IPS-18c (cell line): Measurements from ENCODE around the gene ABCB8.
A peak's percentile ranks its signal among the peaks of the same experiment; 100 is the strongest.
"Not testable (repeated sequence)": the region's sequence is repeated elsewhere in the genome, so short reads cannot be mapped to it uniquely, and the experiment has no call there.

Experiments
- H3K4me3 ChIP-seq: 2 replicates; pipeline ENCODE4 v1.7.0; 2013; ENCODE audit warnings: low read depth, mild to moderate bottlenecking, low read length, moderate library complexity; ENCODE audit not compliant: insufficient read depth
- H3K9me3 ChIP-seq: one replicate; pipeline ENCODE4 v1.6.1; 2013; ENCODE audit warnings: mild to moderate bottlenecking, low read length, moderate library complexity; ENCODE audit not compliant: control insufficient read depth, insufficient read depth

Gene ABCB8

DNA sequence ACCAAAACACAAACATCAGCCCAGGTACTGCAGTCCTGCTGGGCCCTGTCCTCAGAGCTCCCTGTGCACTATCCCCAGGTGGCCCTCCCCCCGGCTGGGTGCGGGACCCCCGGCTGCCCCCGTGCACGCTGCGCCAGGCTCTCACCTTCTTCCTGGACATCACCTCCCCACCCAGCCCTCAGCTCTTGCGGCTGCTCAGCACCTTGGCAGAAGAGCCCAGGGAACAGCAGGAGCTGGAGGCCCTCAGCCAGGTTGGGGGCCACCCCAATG, 18.3 kb upstream of the ABCB8 start:
- H3K9me3 ChIP-seq: no peaks in the 10 kb centered on the region
- H3K4me3 ChIP-seq: peak overlapping the region; percentile 26

- Histone ChIP-seq H3K9me3 (no peaks in the 10 kb centered on the region), H3K4me3 (peak overlapping the region; percentile 26)
Observed at GRCh38 chr7:151010307-151011096, 17.7 kb upstream of the ABCB8 start.

GRCh38 chr7:151011097-151011409, 17.2 kb upstream of the ABCB8 start:
- H3K9me3 ChIP-seq: no peaks in the 10 kb centered on the region
- H3K4me3 ChIP-seq: peak overlapping the region; percentile 26; the same call in 1 of the 2 replicates

DNA sequence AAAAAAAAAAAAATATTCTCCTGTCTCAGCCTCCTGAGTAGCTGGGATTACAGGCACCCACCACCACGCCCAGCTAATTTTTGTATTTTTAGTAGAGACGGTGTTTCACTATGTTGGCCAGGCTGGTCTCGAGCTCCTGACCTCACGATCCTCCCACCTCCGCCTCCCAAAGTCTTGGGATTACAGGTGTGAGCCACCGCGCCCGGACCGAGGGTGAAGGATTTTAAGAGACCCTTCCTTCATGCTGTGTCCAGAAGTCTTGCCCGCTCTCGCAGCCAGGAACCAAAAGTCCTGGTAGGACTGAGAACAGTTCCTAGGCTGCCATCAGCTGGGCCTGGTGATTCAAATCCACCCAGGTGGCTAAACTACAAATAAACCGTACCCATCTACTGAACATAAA, 16.6 kb upstream of the ABCB8 start:
- H3K4me3 ChIP-seq, H3K9me3 ChIP-seq: not testable (repeated sequence)

DNA sequence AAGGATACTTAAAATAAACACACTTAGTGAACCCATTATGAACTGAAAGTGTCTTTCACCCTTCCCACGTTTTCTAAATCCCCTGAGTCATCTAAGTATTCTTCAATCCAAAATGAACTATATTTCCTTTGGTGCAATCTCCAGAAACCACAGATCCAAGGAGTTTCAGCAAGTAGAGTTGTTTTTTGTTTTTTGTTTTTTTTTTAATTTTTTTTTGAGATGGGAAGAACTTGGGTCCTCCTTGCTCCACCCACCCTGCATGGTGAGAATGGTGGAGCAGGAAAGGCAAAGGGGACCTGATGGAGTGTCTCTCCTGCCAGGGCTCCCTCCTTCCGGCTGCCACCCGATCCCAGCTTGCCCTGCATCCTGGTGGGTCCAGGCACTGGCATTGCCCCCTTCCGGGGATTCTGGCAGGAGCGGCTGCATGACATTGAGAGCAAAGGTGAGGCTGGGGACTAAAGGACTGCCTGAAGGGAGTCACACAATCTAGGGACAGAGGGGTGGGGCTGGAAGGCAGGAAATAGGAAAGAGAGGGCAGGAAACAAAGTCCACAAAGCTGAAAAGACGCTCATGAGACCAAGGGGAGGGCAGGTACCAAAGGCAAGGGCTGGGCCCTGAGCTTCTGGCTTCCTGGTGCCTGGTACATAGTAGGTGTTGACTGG, 16.1 kb upstream of the ABCB8 start:
- Histone ChIP-seq H3K4me3 (no peak overlapping the region), H3K9me3 (no peaks in the 10 kb centered on the region)

- Histone ChIP-seq H3K4me3 (no peak overlapping the region), H3K9me3 (no peaks in the 10 kb centered on the region)
Observed at GRCh38 chr7:151012911-151013347, 15.3 kb upstream of the ABCB8 start.

GRCh38 chr7:151013356-151013732, 14.9 kb upstream of the ABCB8 start:
- Histone ChIP-seq H3K4me3 (no peak overlapping the region), H3K9me3 (no peaks in the 10 kb centered on the region)

DNA sequence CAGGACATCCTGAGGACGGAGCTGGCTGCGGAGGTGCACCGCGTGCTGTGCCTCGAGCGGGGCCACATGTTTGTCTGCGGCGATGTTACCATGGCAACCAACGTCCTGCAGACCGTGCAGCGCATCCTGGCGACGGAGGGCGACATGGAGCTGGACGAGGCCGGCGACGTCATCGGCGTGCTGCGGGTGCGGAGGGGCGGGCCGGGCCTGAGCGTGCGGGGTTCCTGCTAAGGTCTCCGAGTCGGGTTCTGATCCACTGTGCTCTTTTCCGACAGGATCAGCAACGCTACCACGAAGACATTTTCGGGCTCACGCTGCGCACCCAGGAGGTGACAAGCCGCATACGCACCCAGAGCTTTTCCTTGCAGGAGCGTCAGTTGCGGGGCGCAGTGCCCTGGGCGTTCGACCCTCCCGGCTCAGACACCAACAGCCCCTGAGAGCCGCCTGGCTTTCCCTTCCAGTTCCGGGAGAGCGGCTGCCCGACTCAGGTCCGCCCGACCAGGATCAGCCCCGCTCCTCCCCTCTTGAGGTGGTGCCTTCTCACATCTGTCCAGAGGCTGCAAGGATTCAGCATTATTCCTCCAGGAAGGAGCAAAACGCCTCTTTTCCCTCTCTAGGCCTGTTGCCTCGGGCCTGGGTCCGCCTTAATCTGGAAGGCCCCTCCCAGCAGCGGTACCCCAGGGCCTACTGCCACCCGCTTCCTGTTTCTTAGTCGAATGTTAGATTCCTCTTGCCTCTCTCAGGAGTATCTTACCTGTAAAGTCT, 14.3 kb upstream of the ABCB8 start:
- no peak overlapping the region for H3K4me3 ChIP-seq
- peaks cover 2% of the 10 kb centered on the region for H3K9me3 ChIP-seq

DNA sequence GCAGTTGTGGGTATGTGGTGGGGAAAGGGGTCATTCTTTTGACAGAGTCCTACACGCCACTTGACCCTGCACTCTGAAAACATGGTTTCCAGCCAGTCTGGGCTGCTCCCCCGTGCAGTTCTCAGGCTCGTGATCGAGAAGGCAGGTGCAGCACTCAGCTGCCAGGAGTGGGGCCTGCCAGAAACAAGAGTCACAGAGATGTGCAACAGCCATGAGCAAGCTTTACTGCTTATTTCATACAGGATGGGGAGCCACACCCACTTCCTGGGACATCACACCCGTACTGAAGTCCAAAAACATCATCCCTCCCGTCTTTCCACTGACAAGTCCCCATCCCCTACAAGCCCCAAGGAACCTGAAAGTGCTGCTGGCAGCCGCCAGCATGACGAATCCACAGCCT, 13.3 kb upstream of the ABCB8 start:
- H3K4me3 ChIP-seq: no peak overlapping the region
- H3K9me3 ChIP-seq: peaks cover 2% of the 10 kb centered on the region

DNA sequence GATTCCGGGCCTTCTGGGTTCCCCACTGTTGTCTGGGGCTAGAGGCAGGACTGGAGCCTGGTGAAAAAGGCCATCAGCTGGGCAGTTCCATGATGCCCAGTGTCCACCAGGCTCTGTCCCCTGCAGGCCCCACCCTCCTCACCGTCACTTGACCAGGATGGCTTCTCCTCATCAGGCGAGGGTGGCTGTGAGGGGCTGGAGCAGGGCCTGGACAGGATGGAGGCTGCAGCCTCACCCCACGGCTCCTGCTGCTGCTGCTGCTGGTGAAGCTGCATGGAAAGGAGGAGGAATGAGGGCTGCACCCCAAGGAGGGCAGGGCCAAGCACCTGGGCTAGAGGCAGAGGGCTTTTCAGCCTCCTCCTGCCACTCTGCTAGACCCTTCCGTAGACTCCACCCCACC, 12.3 kb upstream of the ABCB8 start:
- Histone ChIP-seq H3K9me3 (peaks cover 2% of the 10 kb centered on the region), H3K4me3 (no peak overlapping the region)

DNA sequence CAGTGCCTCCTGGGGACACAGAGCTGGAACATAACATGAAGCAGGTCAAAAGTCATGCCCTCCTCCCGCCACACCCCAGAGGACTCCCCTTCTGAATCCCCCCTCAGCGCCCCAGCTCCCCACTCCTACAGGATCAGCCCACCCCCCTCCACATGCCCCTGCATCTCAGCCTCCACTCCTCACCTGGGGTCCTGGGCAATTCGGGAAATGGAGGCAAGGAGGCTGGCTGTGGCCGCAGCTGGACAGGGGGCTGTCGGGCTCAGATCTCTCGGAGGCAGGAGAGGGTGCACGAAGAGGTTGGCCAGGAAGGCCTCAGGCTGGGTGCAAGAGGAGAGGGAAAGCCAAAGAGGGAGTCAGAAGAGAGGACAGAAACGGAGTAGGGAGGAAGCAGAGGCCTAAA, 11.7 kb upstream of the ABCB8 start:
- H3K4me3 ChIP-seq: no peak overlapping the region
- peaks cover 2% of the 10 kb centered on the region for H3K9me3 ChIP-seq

DNA sequence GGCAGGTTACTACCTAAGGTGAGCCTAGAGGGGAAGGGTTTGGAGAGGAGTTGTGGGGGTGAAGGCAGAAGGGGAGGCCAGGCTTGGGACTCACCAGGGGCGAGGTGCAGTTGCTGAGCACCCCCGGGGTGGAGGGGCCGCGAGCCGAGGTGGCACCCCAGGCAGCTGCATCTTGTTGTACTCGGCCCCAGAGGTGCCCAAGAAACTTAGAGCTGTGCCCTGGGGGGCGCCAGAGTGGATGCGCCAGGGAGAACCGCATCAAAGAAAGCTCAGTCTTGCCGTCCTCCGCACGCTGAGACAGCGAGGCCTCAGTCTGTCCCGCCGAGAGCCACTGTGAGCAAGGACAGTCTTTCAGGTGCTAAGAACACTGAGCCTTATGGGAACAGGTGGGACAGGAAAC, 11.3 kb upstream of the ABCB8 start:
- H3K4me3 ChIP-seq: no peak overlapping the region
- H3K9me3 ChIP-seq: peaks cover 2% of the 10 kb centered on the region

DNA sequence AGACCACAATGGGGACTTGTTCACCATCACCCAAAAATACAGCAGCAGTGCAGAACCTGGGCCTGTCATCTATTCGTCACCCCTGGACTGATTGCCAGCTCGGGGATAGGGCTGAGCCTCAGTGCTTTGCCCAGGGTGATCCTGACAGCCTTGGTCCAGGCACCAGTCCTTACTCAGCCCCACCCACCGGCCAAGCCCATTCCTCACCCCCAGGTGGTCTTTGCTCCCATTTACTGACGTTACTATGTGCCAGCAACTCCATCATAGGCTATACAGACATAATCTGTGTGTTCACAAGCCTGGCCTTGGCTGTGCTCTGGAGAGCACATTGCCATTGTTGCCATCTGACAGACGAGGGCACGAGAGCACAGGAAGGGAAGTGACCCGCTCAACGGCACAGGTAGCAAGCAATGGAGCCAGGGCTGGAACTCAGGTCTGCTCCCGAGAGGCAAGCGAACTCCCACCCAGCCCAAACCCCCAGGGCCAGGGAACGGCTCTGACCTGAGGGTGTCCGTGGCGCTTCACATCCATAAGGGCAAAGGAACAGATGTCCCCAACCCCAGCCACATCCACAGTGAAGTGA, 10.8 kb upstream of the ABCB8 start:
- Histone ChIP-seq H3K4me3 (no peak overlapping the region), H3K9me3 (peaks cover 2% of the 10 kb centered on the region)

DNA sequence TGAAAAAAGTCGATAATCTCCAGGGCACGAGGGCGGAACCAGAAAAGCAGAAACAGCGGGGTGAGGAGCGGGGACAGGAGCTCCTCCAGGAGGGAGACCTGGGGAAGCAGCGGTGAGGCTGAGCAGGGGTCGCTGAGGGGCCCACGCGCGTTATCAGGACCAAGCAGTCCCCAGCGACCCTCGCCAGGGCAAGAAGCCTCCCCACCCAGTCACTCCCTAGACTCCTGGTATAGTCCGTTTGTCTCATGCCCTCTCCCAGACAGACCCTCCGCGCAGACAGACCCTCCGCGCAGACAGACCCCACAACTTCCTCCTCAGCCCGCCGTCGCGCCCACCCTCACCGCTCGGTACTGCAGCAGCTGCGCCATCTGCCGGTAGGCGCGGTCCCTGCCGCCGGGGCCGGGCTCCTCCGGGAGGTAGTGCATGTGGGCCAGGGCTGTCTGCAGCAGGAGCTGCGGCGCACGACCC, 10.3 kb upstream of the ABCB8 start:
- peaks cover 2% of the 10 kb centered on the region for H3K9me3 ChIP-seq
- peak overlapping the region; percentile 34; the same call in 1 of the 2 replicates for H3K4me3 ChIP-seq

GRCh38 chr7:151018421-151019129, 9.7 kb upstream of the ABCB8 start:
- Histone ChIP-seq H3K4me3 (peak overlapping the region; percentile 34), H3K9me3 (peaks cover 2% of the 10 kb centered on the region)

- H3K4me3 ChIP-seq: no peak overlapping the region
- H3K9me3 ChIP-seq: peaks cover 2% of the 10 kb centered on the region
Observed at GRCh38 chr7:151019130-151019447, 9.2 kb upstream of the ABCB8 start.

GRCh38 chr7:151020231-151020630, 8.0 kb upstream of the ABCB8 start:
- H3K9me3 ChIP-seq: peaks cover 2% of the 10 kb centered on the region
- H3K4me3 ChIP-seq: no peak overlapping the region
